Gastrocnemius medialis (tissue), 4 donors: Measurements from ENCODE around the gene KCNIP3.

Experiments used
- CTCF ChIP-seq, 5 experiments: fragments of 450-650 bp in 3 of 5; fragments of 200-600 bp in 2 of 5; sonication (generic) in 2 of 5; IDR thresholded peaks in 4 of 5; conservative IDR thresholded peaks in 1 of 5; 1 replicate in 4 of 5; 2 replicates in 1 of 5; pipeline ENCODE4 v1.5.1; 2016 to 2019; ENCODE audit warnings: antibody characterized with exemption in 5 of 5, mild to moderate bottlenecking in 3 of 5, moderate library complexity in 3 of 5
- POLR2A ChIP-seq, 2 donors: fragments of 450-650 bp; IDR thresholded peaks; one replicate each; pipeline ENCODE4 v1.6.1; 2017; ENCODE audit warnings: antibody characterized with exemption in 2 of 2, mild to moderate bottlenecking in 2 of 2, moderate library complexity in 2 of 2

- TF ChIP-seq CTCF (IDR thresholded peaks at IDR 0.05 in 4 of 5, conservative IDR thresholded peaks at IDR 0.05 in 1 of 5), result no peak
- TF ChIP-seq POLR2A (IDR thresholded peaks at IDR 0.05), result no peak
Measured at GRCh38 chr2:95272299-95272751, 24.8 kb upstream of the KCNIP3 start.
